HEK293T (cell line): ENCODE data around the gene PLXNA2.

Source experiments
- ARNT ChIP-seq: fragments of 450-650 bp; IDR thresholded peaks from 2 replicates; pipeline ENCODE4 v1.6.1; 2017; ENCODE audit warnings: mild to moderate bottlenecking
- BHLHE40 ChIP-seq: fragments of 450-650 bp; IDR thresholded peaks from 2 replicates; pipeline ENCODE4 v1.6.1; 2016; ENCODE audit warnings: mild to moderate bottlenecking, moderate library complexity, borderline replicate concordance
- ELF4 ChIP-seq: fragments of 450-650 bp; IDR thresholded peaks from 2 replicates; pipeline ENCODE4 v1.6.1; 2017; ENCODE audit warnings: antibody characterized with exemption
- FOXA1 ChIP-seq: fragments of 450-650 bp; IDR thresholded peaks from 2 replicates; pipeline ENCODE4 v1.6.1; 2016; ENCODE audit warnings: mild to moderate bottlenecking
- FOXK2 ChIP-seq: fragments of 450-650 bp; IDR thresholded peaks from 2 replicates; pipeline ENCODE4 v1.6.1; 2016; ENCODE audit warnings: mild to moderate bottlenecking
- FOXM1 ChIP-seq: fragments of 450-650 bp; IDR thresholded peaks from 2 replicates; pipeline ENCODE4 v1.6.1; 2017; ENCODE audit warnings: mild to moderate bottlenecking, borderline replicate concordance
- HDGF ChIP-seq: fragments of 450-650 bp; IDR thresholded peaks from 2 replicates; pipeline ENCODE4 v1.6.1; 2017; ENCODE audit warnings: antibody characterized with exemption, borderline replicate concordance
- LEF1 ChIP-seq: fragments of 450-650 bp; IDR thresholded peaks from 2 replicates; pipeline ENCODE4 v1.6.1; 2017; ENCODE audit warnings: mild to moderate bottlenecking, borderline replicate concordance
- NFRKB ChIP-seq: fragments of 450-650 bp; IDR thresholded peaks from 2 replicates; pipeline ENCODE4 v1.6.1; 2016; ENCODE audit warnings: mild to moderate bottlenecking, moderate library complexity
- SP1 ChIP-seq: fragments of 450-650 bp; IDR thresholded peaks from 2 replicates; pipeline ENCODE4 v1.6.1; 2017
- SUZ12 ChIP-seq: fragments of 450-650 bp; IDR thresholded peaks from 2 replicates; pipeline ENCODE4 v1.6.1; 2016; ENCODE audit warnings: mild to moderate bottlenecking
- TARDBP ChIP-seq: fragments of 450-650 bp; IDR thresholded peaks from 2 replicates; pipeline ENCODE4 v1.6.1; 2016
- ZNF384 ChIP-seq: fragments of 450-650 bp; IDR thresholded peaks from 2 replicates; pipeline ENCODE4 v1.6.1; 2016

GRCh38 chr1:207988326-207989165 lies 255.6 kb downstream of the PLXNA2 start:
- TF ChIP-seq ELF4 (no peak), FOXA1 (no peak), FOXM1 (no peak), TARDBP (no peak), ARNT (no peak), HDGF (no peak), BHLHE40 (no peak), SP1 (no peak), FOXK2 (no peak), LEF1 (no peak), SUZ12 (no peak), NFRKB (no peak), ZNF384 (no peak)
